ENCODE results near the gene ARNT2. TPM values are rescaled to one million over a fixed set of nuclear protein-coding genes. Genes with fewer than 3 reads are reported as not detected.
"Not testable (repeated sequence)": the region's sequence is repeated elsewhere in the genome, so short reads cannot be mapped to it uniquely, and the experiment has no call there.

The ARNT2 gene
- total RNA-seq, 2 experiments from 2014 or later, result not detected

DNA sequence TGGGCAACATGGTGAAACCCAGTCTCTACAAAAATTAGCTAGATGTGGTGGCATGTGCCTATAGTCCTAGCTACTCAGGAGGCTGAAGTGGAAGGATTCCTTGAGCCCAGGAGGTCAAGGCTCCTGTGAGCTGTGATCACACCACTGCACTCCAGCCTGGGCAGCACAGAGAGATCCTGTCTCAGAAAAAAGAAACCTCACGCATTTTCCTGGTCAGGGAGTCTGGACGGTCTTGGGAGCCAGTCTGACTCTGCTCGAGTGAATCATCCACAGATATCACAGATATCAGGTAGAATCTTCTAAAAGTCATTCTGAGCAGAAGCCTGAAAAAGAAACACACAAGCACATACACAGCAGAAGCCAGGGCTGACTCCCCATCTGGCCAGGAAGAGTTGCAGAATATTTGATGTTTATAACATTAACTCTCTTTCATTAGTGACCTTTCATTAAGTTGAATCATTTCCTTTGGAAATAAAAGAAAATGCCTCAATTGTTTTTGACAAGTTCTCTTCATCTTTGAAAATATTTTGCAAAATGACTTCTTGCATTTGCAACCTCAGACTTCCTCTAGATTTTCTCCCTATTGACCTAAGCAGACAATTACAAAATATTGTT lies 234.5 kb downstream of the ARNT2 start:
- H3K4me1 Mint-ChIP-seq, result no peaks in the 10 kb centered on the region

DNA sequence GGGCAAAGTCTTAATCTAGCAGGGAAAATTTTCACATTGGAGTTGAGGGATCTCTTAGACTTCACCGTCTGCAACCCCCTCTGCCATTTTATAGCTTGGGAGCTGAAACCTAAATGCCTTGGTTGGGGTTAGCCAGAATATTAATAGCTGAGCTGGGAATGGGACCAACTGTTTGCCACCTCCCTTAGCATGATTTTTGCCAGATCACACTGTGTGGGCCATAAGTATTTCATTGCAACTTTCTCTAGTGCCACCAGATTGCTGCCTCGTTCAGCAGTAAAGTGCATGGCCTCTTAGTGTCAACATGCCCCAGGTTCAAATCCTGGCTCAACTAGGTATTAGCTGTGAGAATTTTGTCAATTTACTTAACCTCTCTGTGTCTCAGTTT lies 235.0 kb downstream of the ARNT2 start:
- CTCF ChIA-PET, result no interaction called here
- Mint-ChIP-seq H3K4me3 (no peak overlapping the region), H3K27ac (no peak overlapping the region), H3K36me3 (no peaks in the 10 kb centered on the region), H3K9me3 (ENCODE audit: low read depth) (no peaks in the 10 kb centered on the region), H3K4me1 (no peaks in the 10 kb centered on the region), H3K27me3 (peaks cover 4% of the 10 kb centered on the region)
- ATAC-seq, result no peak
- DNase-seq, result no peak

More for the DNA sequence above, 234.5 kb downstream of the ARNT2 start:
- CTCF ChIA-PET, result no interaction called here
- Mint-ChIP-seq H3K4me3 (no peak overlapping the region), H3K27me3 (peaks cover 3% of the 10 kb centered on the region), H3K27ac (no peak overlapping the region), H3K36me3 (no peaks in the 10 kb centered on the region), H3K9me3 (ENCODE audit: low read depth) (no peaks in the 10 kb centered on the region)
- ATAC-seq (no peak), DNase-seq (no peak)

DNA sequence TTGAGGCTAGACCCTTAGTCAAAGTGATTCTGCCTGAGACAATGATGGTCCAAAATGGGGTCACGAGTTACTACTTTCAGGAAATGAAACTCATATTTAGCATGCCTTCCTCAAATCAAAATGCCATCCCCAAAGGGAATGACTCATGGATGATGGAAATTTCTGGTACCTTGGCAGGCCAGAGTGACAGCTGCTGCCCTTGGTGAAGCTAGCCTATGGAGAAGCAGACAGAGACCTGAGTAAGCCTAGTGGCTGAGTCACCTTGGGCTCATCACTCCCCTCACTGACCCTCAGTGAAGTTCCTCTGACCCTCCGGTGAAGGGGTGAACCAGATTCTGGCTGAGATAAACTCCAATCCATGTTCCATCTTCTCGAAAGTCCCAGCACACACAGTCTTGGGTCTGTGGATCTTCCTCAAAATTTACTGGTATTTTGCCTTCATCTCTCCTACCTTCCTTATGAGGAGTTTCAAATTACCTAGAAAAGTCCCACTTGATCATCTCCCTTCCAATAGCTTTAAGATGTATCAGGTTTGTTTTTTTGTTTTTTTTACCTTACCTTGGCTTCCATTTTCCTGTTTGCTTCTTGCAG lies 236.4 kb downstream of the ARNT2 start:
- no peak for DNase-seq
- Mint-ChIP-seq H3K4me1 (peaks cover 2% of the 10 kb centered on the region), H3K9me3 (ENCODE audit: low read depth) (no peaks in the 10 kb centered on the region), H3K36me3 (no peaks in the 10 kb centered on the region), H3K27ac (no peak overlapping the region), H3K4me3 (no peak overlapping the region), H3K27me3 (peaks cover 2% of the 10 kb centered on the region)
- CTCF ChIA-PET, result no interaction called here
- no peak for ATAC-seq

DNA sequence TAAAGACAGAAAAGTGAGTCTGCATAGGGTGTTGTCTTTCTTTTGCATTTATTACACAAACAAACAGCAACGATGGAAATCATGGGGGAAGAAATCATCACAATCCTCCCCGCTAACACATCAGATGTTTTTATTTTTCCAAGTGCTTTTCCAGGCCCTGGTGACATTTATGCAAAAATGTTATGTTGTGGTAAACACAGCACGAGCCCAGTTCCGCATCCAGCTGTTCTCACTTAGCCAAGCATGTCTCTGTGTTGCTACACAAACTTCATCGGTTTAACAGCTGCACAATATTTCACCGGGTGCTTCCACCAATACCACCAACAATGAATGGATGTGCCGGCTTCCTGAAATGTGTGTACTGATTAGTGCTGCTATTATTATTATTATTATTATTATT lies 237.2 kb downstream of the ARNT2 start:
- CTCF ChIA-PET, result no interaction called here
- peaks cover 2% of the 10 kb centered on the region for H3K9me3 Mint-ChIP-seq (ENCODE audit: low read depth)
- H3K36me3 Mint-ChIP-seq, result no peaks in the 10 kb centered on the region
- H3K27me3 Mint-ChIP-seq, result peaks cover 2% of the 10 kb centered on the region
- no peak overlapping the region for H3K4me3 Mint-ChIP-seq
- no peak overlapping the region for H3K27ac Mint-ChIP-seq
- peaks cover 3% of the 10 kb centered on the region for H3K4me1 Mint-ChIP-seq
- ATAC-seq (no peak), DNase-seq (no peak)

DNA sequence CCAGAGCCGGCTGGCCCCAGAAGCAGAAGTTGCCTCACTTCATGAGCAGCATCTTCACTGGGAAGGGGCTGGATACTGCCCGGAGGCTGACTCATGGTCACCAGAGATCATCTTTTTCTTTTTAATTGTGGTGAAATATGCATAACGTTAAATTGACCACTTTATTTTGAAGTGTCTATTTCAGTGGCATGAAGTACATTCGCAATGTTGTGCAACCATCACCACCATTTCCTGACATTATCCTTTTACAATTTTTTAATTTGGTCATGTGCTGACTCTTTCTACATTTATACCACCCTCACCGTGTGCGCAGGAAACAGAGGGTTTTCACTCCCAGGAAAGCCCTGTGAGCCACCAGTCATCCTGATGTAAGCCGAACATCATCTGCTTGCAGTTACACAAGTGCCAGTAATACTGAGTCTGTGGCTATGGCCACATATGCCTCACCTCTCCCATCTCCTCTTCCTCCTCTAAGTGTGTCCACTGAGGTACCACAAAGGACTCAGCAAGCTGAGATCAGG lies 239.3 kb downstream of the ARNT2 start:
- no peaks in the 10 kb centered on the region for H3K36me3 Mint-ChIP-seq
- H3K4me1 Mint-ChIP-seq, result peaks cover 3% of the 10 kb centered on the region
- DNase-seq, result no peak
- no peak overlapping the region for H3K4me3 Mint-ChIP-seq
- peaks cover 2% of the 10 kb centered on the region for H3K27me3 Mint-ChIP-seq
- H3K9me3 Mint-ChIP-seq (ENCODE audit: low read depth), result peaks cover 6% of the 10 kb centered on the region
- CTCF ChIA-PET, result no interaction called here
- ATAC-seq, result no peak
- H3K27ac Mint-ChIP-seq, result no peak overlapping the region

DNA sequence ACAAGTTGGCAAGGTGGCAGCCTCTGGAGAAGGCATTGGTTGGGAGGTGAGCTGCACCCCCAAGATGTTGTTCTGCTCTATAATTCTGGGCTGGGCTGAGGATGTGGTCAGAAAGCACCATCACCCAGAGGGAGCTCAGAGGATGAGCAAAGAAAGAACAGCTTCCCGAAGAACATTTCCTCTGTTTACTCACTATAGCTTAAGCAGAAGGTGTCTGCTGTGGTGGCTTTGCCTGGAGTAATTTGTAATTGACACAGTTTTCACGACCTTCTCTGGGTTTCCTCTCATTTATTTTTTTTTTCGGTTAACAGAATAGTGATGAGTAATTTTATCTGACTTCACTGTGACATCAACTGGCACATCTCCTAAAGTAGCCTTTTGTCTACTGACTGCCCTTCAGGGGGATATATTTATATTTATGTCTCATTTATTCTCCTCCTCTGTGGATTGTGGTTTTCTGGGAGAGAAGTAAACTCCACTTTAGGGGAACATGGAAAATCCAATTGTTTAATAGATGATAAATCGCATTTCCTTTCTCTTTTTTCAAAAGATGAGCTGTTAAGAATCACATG lies 241.4 kb downstream of the ARNT2 start:
- DNase-seq (no peak), ATAC-seq (no peak)
- Mint-ChIP-seq H3K36me3 (no peaks in the 10 kb centered on the region), H3K4me1 (peaks cover 3% of the 10 kb centered on the region), H3K9me3 (ENCODE audit: low read depth) (peaks cover 6% of the 10 kb centered on the region), H3K4me3 (no peak overlapping the region), H3K27me3 (peaks cover 2% of the 10 kb centered on the region), H3K27ac (no peak overlapping the region)
- CTCF ChIA-PET, result no interaction called here

DNA sequence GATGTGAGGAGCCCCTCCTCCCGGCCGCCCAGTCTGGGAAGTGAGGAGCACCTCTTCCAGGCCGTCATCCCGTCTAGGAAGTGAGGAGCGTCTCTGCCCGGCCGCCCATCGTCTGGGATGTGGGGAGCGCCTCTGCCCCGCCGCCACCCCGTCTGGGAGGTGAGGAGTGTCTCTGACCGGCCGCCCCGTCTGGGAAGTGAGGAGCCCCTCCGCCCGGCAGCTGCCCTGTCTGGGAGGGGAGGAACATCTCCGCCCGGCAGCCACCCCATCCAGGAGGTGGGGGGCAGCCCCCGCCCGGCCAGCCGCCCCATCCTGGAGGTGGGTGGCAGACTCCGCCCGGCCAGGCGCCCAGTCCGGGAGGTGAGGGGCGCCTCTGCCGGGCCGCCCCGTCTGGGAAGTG lies 243.2 kb downstream of the ARNT2 start:
- H3K4me1 Mint-ChIP-seq; H3K27me3 Mint-ChIP-seq; DNase-seq; H3K36me3 Mint-ChIP-seq; H3K4me3 Mint-ChIP-seq; H3K27ac Mint-ChIP-seq; ATAC-seq; H3K9me3 Mint-ChIP-seq (ENCODE audit: low read depth); CTCF ChIA-PET: not testable (repeated sequence)

Small RNA genes lying within 50 kb of the gene (microRNA-seq; reads per million reads assigned to microRNA genes)
- not detected for gene MIR5572

Other genes with a start within 250 kb of the ARNT2 start
- gene CTXND1, start 152.2 kb upstream of the ARNT2 start, total RNA-seq, result not detected